Right atrium auricular region (tissue), 2 donors: ENCODE data around the gene TAF13. TPM values are rescaled to one million over a fixed set of nuclear protein-coding genes. Genes with fewer than 3 reads are reported as not detected.

Experiments used
- DNase-seq: peaks from one replicate; pipeline ENCODE4 v3.0.0-alpha.2; 2019; ENCODE audit warnings: low spot score
- H3K27ac ChIP-seq, 2 donors: fragments of 200-600 bp; sonication (generic); 1 replicate in 1 of 2; 2 replicates in 1 of 2; pipeline ENCODE4 v1.5.1; 2016 to 2019
- H3K27me3 ChIP-seq, 2 donors: fragments of 200-600 bp; sonication (generic); one replicate each; pipeline versions ENCODE4 v1.5.1 to v1.6.0; 2017 to 2019
- H3K36me3 ChIP-seq: fragments of 200-600 bp; sonication (generic); one replicate; pipeline ENCODE4 v1.5.1; 2016
- H3K4me1 ChIP-seq, 2 donors: fragments of 200-600 bp; sonication (generic); one replicate each; pipeline versions ENCODE4 v1.5.1 to v1.6.0; 2017 to 2019
- H3K4me3 ChIP-seq, 2 donors: fragments of 200-600 bp; sonication (generic); 1 replicate in 1 of 2; 2 replicates in 1 of 2; pipeline ENCODE4 v1.5.1; 2017 to 2019; ENCODE audit warnings: mild to moderate bottlenecking in 1 of 2, moderate library complexity in 1 of 2
- H3K9me3 ChIP-seq, 2 donors: fragments of 200-600 bp; sonication (generic); one replicate each; pipeline ENCODE4 v1.5.1; 2019
- CTCF ChIP-seq, 2 donors: fragments of 200-600 bp; sonication (generic); IDR thresholded peaks; one replicate each; pipeline ENCODE4 v1.5.1; 2019; ENCODE audit warnings: antibody characterized with exemption in 2 of 2
- total RNA-seq, 2 donors: library from RNA; depleted of rRNA; stranded (reverse); fragments of >200 nt; gene quantifications; one replicate each; pipeline ENCODE4 v1.1.0, GENCODE V29; 2016

Gene TAF13
- total RNA-seq, 2 donors from 2014 or later = 32.2 to 35.9 TPM

- Histone ChIP-seq H3K27ac (peak overlapping the region in 1 of 2 donors; percentile 1), H3K27me3 (no peaks in the 10 kb centered on the region), H3K9me3 (no peaks in the 10 kb centered on the region), H3K4me1 (peaks cover 0 to 40% of the 10 kb centered on the region in 2 donors), H3K4me3 (no peak overlapping the region), H3K36me3 (peaks cover 24% of the 10 kb centered on the region)
- DNase-seq = no peak
- no peak for TF ChIP-seq CTCF (IDR thresholded peaks at IDR 0.05)
These were observed 20.3 kb upstream of the TAF13 start for GRCh38 chr1:109096120-109096519.

DNA sequence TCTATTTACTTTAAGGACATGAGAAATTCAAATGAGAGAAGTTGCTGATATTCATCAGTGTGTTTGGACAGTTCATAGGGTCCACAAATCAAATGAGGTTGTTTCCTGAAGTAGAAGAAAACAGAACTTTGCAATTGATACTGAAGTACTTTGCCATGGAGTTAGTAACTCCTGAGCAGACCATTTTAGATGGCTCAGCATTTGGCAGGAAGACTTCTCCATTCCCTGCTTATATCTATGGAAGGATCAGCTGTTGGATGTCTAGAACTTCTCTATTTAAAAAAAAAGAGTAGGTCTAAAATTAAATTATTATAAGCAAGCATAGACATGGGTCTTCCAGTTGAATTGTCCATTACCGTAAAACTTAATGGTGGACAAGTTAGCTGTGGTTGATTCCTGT lies 19.8 kb upstream of the TAF13 start:
- Histone ChIP-seq H3K4me1 (peaks cover 0 to 37% of the 10 kb centered on the region in 2 donors), H3K4me3 (no peak overlapping the region), H3K36me3 (peaks cover 24% of the 10 kb centered on the region), H3K27ac (peak overlapping the region in 1 of 2 donors; percentile 1), H3K27me3 (no peaks in the 10 kb centered on the region), H3K9me3 (no peaks in the 10 kb centered on the region)
- TF ChIP-seq CTCF (IDR thresholded peaks at IDR 0.05) = no peak
- no peak for DNase-seq

GRCh38 chr1:109094871-109095270 lies 19.1 kb upstream of the TAF13 start:
- Histone ChIP-seq H3K9me3 (no peaks in the 10 kb centered on the region), H3K27me3 (no peaks in the 10 kb centered on the region), H3K36me3 (peaks cover 24% of the 10 kb centered on the region), H3K4me1 (peaks cover 0 to 39% of the 10 kb centered on the region in 2 donors), H3K4me3 (no peak overlapping the region), H3K27ac (peak overlapping the region; percentile 61 to 76)
- DNase-seq = no peak
- no peak for TF ChIP-seq CTCF (IDR thresholded peaks at IDR 0.05)

- Histone ChIP-seq H3K9me3 (no peaks in the 10 kb centered on the region), H3K27ac (peak overlapping the region; percentile 61 to 76), H3K36me3 (peaks cover 24% of the 10 kb centered on the region), H3K4me3 (no peak overlapping the region), H3K4me1 (peaks cover 0 to 40% of the 10 kb centered on the region in 2 donors), H3K27me3 (no peaks in the 10 kb centered on the region)
- no peak for DNase-seq
- no peak for TF ChIP-seq CTCF (IDR thresholded peaks at IDR 0.05)
These were observed 18.6 kb upstream of the TAF13 start for GRCh38 chr1:109094377-109094803.

DNA sequence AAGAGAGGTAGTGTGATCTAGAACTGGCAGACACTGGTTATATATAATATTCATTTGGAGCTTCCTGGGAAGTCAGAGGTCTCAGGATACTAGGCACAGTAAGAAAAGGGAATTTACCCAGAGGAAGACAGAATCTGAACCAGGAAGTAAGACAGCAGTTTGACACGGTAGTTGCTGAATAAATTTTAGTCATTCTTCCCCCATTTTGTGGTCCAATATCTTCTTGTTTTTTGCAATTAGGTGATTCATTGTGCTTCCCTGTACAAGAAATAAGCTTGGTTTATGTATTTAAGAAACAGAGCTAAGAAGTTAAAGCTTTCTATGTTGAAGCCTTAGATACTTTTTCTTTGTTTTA lies 16.0 kb upstream of the TAF13 start:
- no peaks in the 10 kb centered on the region for H3K9me3 ChIP-seq
- H3K27ac ChIP-seq = peak overlapping the region; percentile 96 to 98
- no peaks in the 10 kb centered on the region for H3K27me3 ChIP-seq
- H3K4me1 ChIP-seq = peaks cover 0 to 41% of the 10 kb centered on the region in 2 donors
- H3K4me3 ChIP-seq = peak overlapping the region; percentile 76
- TF ChIP-seq CTCF (IDR thresholded peaks at IDR 0.05) = no peak
- H3K36me3 ChIP-seq = peaks cover 24% of the 10 kb centered on the region
- no peak for DNase-seq
